Measurements from ENCODE around the gene APOL5. TPM values are rescaled to one million over a fixed set of nuclear protein-coding genes. Genes with fewer than 3 reads are reported as not detected.

APOL5 gene
- total RNA-seq, 1 donor from 2014 or later: not detected

GRCh38 chr22:35761037-35761436 is 43.4 kb downstream of the APOL5 start:
- no peak for TF ChIP-seq CTCF (IDR thresholded peaks at IDR 0.05; ENCODE audit: unreplicated experiment)

GRCh38 chr22:35766654-35767580 is 49.2 kb downstream of the APOL5 start:
- Mint-ChIP-seq H3K36me3 (peaks cover 12% of the 10 kb centered on the region), H3K4me1 (peaks cover 7% of the 10 kb centered on the region), H3K4me3 (no peak overlapping the region), H3K9me3 (no peaks in the 10 kb centered on the region), H3K27ac (peak overlapping the region; percentile 18), H3K27me3 (ENCODE audit: low read depth) (no peaks in the 10 kb centered on the region)
- TF ChIP-seq CTCF (IDR thresholded peaks at IDR 0.05; ENCODE audit: unreplicated experiment): no peak
- DNase-seq (ENCODE audit: low spot score in 2 of 2, unreplicated experiment in 2 of 2): no peak

More at GRCh38 chr22:35761037-35761436, 43.4 kb downstream of the APOL5 start:
- no peak overlapping the region for H3K27ac Mint-ChIP-seq
- no peaks in the 10 kb centered on the region for H3K4me1 Mint-ChIP-seq
- H3K4me3 Mint-ChIP-seq: no peak overlapping the region
- peaks cover 37% of the 10 kb centered on the region for H3K36me3 Mint-ChIP-seq
- DNase-seq (ENCODE audit: low spot score in 2 of 2, unreplicated experiment in 2 of 2): no peak
- H3K27me3 Mint-ChIP-seq (ENCODE audit: low read depth): no peaks in the 10 kb centered on the region
- no peaks in the 10 kb centered on the region for H3K9me3 Mint-ChIP-seq

- no peak for TF ChIP-seq CTCF (IDR thresholded peaks at IDR 0.05; ENCODE audit: unreplicated experiment)
- Mint-ChIP-seq H3K36me3 (peaks cover 1% of the 10 kb centered on the region), H3K4me3 (no peak overlapping the region), H3K27ac (no peak overlapping the region), H3K27me3 (ENCODE audit: low read depth) (no peaks in the 10 kb centered on the region), H3K9me3 (no peaks in the 10 kb centered on the region), H3K4me1 (peaks cover 7% of the 10 kb centered on the region)
- DNase-seq (ENCODE audit: low spot score in 2 of 2, unreplicated experiment in 2 of 2): no peak
Measured at GRCh38 chr22:35769974-35770373, 52.3 kb downstream of the APOL5 start.

GRCh38 chr22:35775339-35775738 is 57.7 kb downstream of the APOL5 start:
- H3K36me3 Mint-ChIP-seq: peaks cover 6% of the 10 kb centered on the region
- DNase-seq (ENCODE audit: low spot score in 2 of 2, unreplicated experiment in 2 of 2): no peak
- H3K27me3 Mint-ChIP-seq (ENCODE audit: low read depth): no peaks in the 10 kb centered on the region
- no peaks in the 10 kb centered on the region for H3K9me3 Mint-ChIP-seq
- TF ChIP-seq CTCF (IDR thresholded peaks at IDR 0.05; ENCODE audit: unreplicated experiment): no peak
- H3K27ac Mint-ChIP-seq: no peak overlapping the region
- peaks cover 13% of the 10 kb centered on the region for H3K4me1 Mint-ChIP-seq
- no peak overlapping the region for H3K4me3 Mint-ChIP-seq

GRCh38 chr22:35777335-35777975 is 59.8 kb downstream of the APOL5 start:
- peaks cover 14% of the 10 kb centered on the region for H3K4me1 Mint-ChIP-seq
- peak overlapping the region; percentile 11 for H3K27ac Mint-ChIP-seq
- TF ChIP-seq CTCF (IDR thresholded peaks at IDR 0.05; ENCODE audit: unreplicated experiment): no peak
- H3K4me3 Mint-ChIP-seq: no peak overlapping the region
- no peak for DNase-seq (ENCODE audit: low spot score in 2 of 2, unreplicated experiment in 2 of 2)
- no peaks in the 10 kb centered on the region for H3K9me3 Mint-ChIP-seq
- H3K27me3 Mint-ChIP-seq (ENCODE audit: low read depth): no peaks in the 10 kb centered on the region
- H3K36me3 Mint-ChIP-seq: peaks cover 9% of the 10 kb centered on the region

Other genes with a start within 250 kb of the APOL5 start
- 0.14 to 0.20 TPM in 2 of 3 replicates, not detected in the other for gene RASD2, start 177.0 kb upstream of the APOL5 start, total RNA-seq
- not detected in 3 replicates for gene MB, start 100.5 kb upstream of the APOL5 start, total RNA-seq
- gene APOL6, start 69.4 kb upstream of the APOL5 start, total RNA-seq: 1.1 to 1.2 TPM (median 1.2 TPM) in 3 replicates